WTC11 (cell line): ENCODE results near the gene EHD4.

Experiments
- ATF1 ChIP-seq: sonication (generic); formaldehyde crosslinking; IDR thresholded peaks from 2 replicates; pipeline ENCODE4 v1.8.1; 2023; ENCODE audit warnings: mild to moderate bottlenecking, moderate library complexity, missing genetic modification reagents
- ATF2 ChIP-seq: sonication (generic); formaldehyde crosslinking; IDR thresholded peaks from 2 replicates; pipeline ENCODE4 v1.8.1; 2022; ENCODE audit warnings: low read depth, missing genetic modification reagents, borderline replicate concordance
- CTCF ChIP-seq: fragments of 200-600 bp; IDR thresholded peaks from 2 replicates; pipeline ENCODE4 v1.8.0; 2022; ENCODE audit warnings: antibody characterized with exemption
- FOXK1 ChIP-seq: sonication (generic); formaldehyde crosslinking; IDR thresholded peaks from 2 replicates; pipeline ENCODE4 v1.8.0; 2022; ENCODE audit warnings: mild to moderate bottlenecking, moderate library complexity, missing genetic modification reagents
- IRF2 ChIP-seq: sonication (generic); formaldehyde crosslinking; IDR thresholded peaks from 2 replicates; pipeline ENCODE4 v1.8.0; 2022; ENCODE audit warnings: low read depth, missing genetic modification reagents, borderline replicate concordance
- MLX ChIP-seq: sonication (generic); formaldehyde crosslinking; IDR thresholded peaks from 2 replicates; pipeline ENCODE4 v1.8.1; 2023; ENCODE audit warnings: mild to moderate bottlenecking, missing genetic modification reagents, moderate library complexity
- NR2C2 ChIP-seq: sonication (generic); formaldehyde crosslinking; IDR thresholded peaks from 2 replicates; pipeline ENCODE4 v1.8.0; 2022; ENCODE audit warnings: mild to moderate bottlenecking, missing genetic modification reagents
- RORB ChIP-seq: fragments of 250-450 bp; sonication (Bioruptor Pico); IDR thresholded peaks from 2 replicates; pipeline ENCODE4 v1.9.0; 2021; ENCODE audit warnings: mild to moderate bottlenecking
- ZNF121 ChIP-seq: sonication (generic); formaldehyde crosslinking; IDR thresholded peaks from 2 replicates; pipeline ENCODE4 v1.8.0; 2023; ENCODE audit warnings: missing genetic modification reagents
- ZNF416 ChIP-seq: fragments of 250-450 bp; sonication (Bioruptor Pico); IDR thresholded peaks from 2 replicates; pipeline ENCODE4 v1.9.0; 2021; ENCODE audit warnings: mild to moderate bottlenecking, inconsistent platforms

GRCh38 chr15:41970456-41970855 lies 1.9 kb downstream of the EHD4 start:
- no peak for TF ChIP-seq ZNF416 (CRISPR knock-in tag)
- no peak for TF ChIP-seq ATF1
- TF ChIP-seq ATF2 (CRISPR knock-in tag) = no peak
- TF ChIP-seq RORB (CRISPR knock-in tag) = no peak
- no peak for TF ChIP-seq CTCF
- TF ChIP-seq FOXK1 = no peak
- no peak for TF ChIP-seq MLX (CRISPR knock-in tag)
- TF ChIP-seq NR2C2 (CRISPR knock-in tag) = no peak
- TF ChIP-seq ZNF121 = no peak
- TF ChIP-seq IRF2 = no peak
